ENCODE results near the gene CNTN1. TPM values are rescaled to one million over a fixed set of nuclear protein-coding genes. Genes with fewer than 3 reads are reported as not detected.

CNTN1 gene
- total and polyA plus RNA-seq, 2 of the 4 experiments (the other 2 are of a cell fraction): 0.10 to 0.18 TPM

DNA sequence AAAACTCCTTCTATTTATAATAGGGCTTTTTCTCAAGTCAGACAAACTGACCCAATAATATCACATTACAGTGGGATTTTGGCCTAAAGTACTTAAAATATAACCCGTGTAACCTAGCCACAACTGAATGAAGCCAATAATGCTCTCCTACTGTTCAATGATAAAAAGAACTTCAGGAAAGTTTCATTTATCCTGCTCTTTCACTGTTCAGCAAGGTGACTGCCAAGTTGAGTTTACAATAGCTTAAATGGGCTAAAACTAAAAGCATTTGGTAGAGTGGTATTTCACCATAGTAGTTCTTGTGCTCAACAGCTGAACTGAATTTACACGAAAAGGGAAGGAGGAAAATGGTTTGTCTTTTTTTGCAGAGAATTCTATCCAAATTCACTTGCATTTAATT, 49.8 kb downstream of the CNTN1 start:
- H3K56ac ChIP-seq (ENCODE audit: extremely low read depth, insufficient read depth, low read length): no peak overlapping the region
- H3K4me3 ChIP-seq (ENCODE audit: insufficient read depth, low read depth, low read length): no peak overlapping the region
- H3K9me1 ChIP-seq (ENCODE audit: insufficient read depth, low read length): no peaks in the 10 kb centered on the region
- H2BK5ac ChIP-seq (ENCODE audit: low read depth, low read length, poor library complexity, severe bottlenecking): no peak overlapping the region
- WGBS, 2 experiments (ENCODE audit: extremely low coverage in 2 of 2, insufficient read length in 1 of 2): no CpG with 5 or more reads among the region's 2 CpGs
- H2AK9ac ChIP-seq (replicated peaks; ENCODE audit: low read depth, low read length, poor library complexity): no peak overlapping the region
- ATAC-seq (ENCODE audit: low read depth) (no peak), DNase-seq (no peak)
- TF ChIP-seq, protein P1, sequence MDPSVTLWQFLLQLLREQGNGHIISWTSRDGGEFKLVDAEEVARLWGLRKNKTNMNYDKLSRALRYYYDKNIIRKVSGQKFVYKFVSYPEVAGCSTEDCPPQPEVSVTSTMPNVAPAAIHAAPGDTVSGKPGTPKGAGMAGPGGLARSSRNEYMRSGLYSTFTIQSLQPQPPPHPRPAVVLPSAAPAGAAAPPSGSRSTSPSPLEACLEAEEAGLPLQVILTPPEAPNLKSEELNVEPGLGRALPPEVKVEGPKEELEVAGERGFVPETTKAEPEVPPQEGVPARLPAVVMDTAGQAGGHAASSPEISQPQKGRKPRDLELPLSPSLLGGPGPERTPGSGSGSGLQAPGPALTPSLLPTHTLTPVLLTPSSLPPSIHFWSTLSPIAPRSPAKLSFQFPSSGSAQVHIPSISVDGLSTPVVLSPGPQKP (IDR thresholded peaks at IDR 0.05; ENCODE audit: borderline replicate concordance, low read depth, low read length): no peak
- TF ChIP-seq MXI1 (IDR thresholded peaks at IDR 0.05; ENCODE audit: borderline replicate concordance, low read depth, low read length): no peak
- no peak for TF ChIP-seq SMC3 (IDR thresholded peaks at IDR 0.05; ENCODE audit: low read depth, low read length)
- TF ChIP-seq, protein P2, sequence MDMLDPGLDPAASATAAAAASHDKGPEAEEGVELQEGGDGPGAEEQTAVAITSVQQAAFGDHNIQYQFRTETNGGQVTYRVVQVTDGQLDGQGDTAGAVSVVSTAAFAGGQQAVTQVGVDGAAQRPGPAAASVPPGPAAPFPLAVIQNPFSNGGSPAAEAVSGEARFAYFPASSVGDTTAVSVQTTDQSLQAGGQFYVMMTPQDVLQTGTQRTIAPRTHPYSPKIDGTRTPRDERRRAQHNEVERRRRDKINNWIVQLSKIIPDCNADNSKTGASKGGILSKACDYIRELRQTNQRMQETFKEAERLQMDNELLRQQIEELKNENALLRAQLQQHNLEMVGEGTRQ (IDR thresholded peaks at IDR 0.05; ENCODE audit: low read depth, low read length): no peak
- TF ChIP-seq POLR2A (IDR thresholded peaks at IDR 0.05; ENCODE audit: low read depth, low read length): no peak
- no peak for TF ChIP-seq CEBPB (IDR thresholded peaks at IDR 0.05; ENCODE audit: low read depth, low read length)
- no peak for TF ChIP-seq RAD21 (IDR thresholded peaks at IDR 0.05; ENCODE audit: low read length)
- TF ChIP-seq MAZ (IDR thresholded peaks at IDR 0.05; ENCODE audit: borderline replicate concordance, low read depth, low read length): no peak
- TF ChIP-seq NFE2L2 (IDR thresholded peaks at IDR 0.05; ENCODE audit: low read depth, low read length): no peak
- TF ChIP-seq, protein P3, sequence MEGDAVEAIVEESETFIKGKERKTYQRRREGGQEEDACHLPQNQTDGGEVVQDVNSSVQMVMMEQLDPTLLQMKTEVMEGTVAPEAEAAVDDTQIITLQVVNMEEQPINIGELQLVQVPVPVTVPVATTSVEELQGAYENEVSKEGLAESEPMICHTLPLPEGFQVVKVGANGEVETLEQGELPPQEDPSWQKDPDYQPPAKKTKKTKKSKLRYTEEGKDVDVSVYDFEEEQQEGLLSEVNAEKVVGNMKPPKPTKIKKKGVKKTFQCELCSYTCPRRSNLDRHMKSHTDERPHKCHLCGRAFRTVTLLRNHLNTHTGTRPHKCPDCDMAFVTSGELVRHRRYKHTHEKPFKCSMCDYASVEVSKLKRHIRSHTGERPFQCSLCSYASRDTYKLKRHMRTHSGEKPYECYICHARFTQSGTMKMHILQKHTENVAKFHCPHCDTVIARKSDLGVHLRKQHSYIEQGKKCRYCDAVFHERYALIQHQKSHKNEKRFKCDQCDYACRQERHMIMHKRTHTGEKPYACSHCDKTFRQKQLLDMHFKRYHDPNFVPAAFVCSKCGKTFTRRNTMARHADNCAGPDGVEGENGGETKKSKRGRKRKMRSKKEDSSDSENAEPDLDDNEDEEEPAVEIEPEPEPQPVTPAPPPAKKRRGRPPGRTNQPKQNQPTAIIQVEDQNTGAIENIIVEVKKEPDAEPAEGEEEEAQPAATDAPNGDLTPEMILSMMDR (conservative IDR thresholded peaks at IDR 0.05; ENCODE audit: low read depth, low read length): no peak
- TF ChIP-seq MAFK (IDR thresholded peaks at IDR 0.05; ENCODE audit: low read depth, low read length): no peak
- TF ChIP-seq RFX5 (IDR thresholded peaks at IDR 0.05; ENCODE audit: low read depth, low read length): no peak
- TF ChIP-seq BHLHE40 (IDR thresholded peaks at IDR 0.05; ENCODE audit: low read depth, low read length): no peak
- no peak for TF ChIP-seq RCOR1 (IDR thresholded peaks at IDR 0.05; ENCODE audit: insufficient replicate concordance, low read length)
- no peak overlapping the region for H3K27ac ChIP-seq (ENCODE audit: insufficient read depth, low read length)
- no peak overlapping the region for H4K8ac ChIP-seq (ENCODE audit: low read depth in 2 of 2, low read length in 2 of 2)
- H3K23ac ChIP-seq (ENCODE audit: low read depth, low read length): no peak overlapping the region
- dilution Hi-C loops (cut with HindIII; ENCODE audit: low sequenced_read_pairs, unreplicated experiment): no loop called here
- no peaks in the 10 kb centered on the region for H3K4me1 ChIP-seq (ENCODE audit: control insufficient read depth, insufficient read depth, low read length)
- no peak overlapping the region for H4K91ac ChIP-seq (ENCODE audit: insufficient read depth, low read depth, low read length)
- no peak overlapping the region for H3K4ac ChIP-seq (ENCODE audit: low read depth, low read length)
- H2AFZ ChIP-seq (replicated peaks; ENCODE audit: low read length, poor library complexity): no peak overlapping the region
- no peaks in the 10 kb centered on the region for H4K20me1 ChIP-seq (ENCODE audit: insufficient read depth, low read length)
- H4K5ac ChIP-seq (ENCODE audit: low read depth, low read length): no peak overlapping the region
- H2BK20ac ChIP-seq (ENCODE audit: low read depth, low read length): no peak overlapping the region
- no peak overlapping the region for H3K18ac ChIP-seq (ENCODE audit: low read depth, low read length)
- BruUV-seq (replicated peaks): no TSS peak
- no peak overlapping the region for H2BK15ac ChIP-seq (ENCODE audit: low read depth, low read length)
- H3K9ac ChIP-seq (ENCODE audit: low read depth, low read length): no peak overlapping the region
- intact Hi-C loops (cut with micrococcal nuclease): no loop called here
- no peaks in the 10 kb centered on the region for H3K27me3 ChIP-seq (ENCODE audit: control insufficient read depth, insufficient read depth, low read length)
- no peaks in the 10 kb centered on the region for H3K79me1 ChIP-seq (ENCODE audit: low read depth in 1 of 2, low read length in 2 of 2)
- H3K4me2 ChIP-seq (ENCODE audit: low read depth, low read length): no peak overlapping the region
- CTCF ChIA-PET: no interaction called here
- H3K9me3 ChIP-seq (ENCODE audit: control insufficient read depth, insufficient read depth, low read length): no peaks in the 10 kb centered on the region
- POLR2A ChIA-PET (ENCODE audit: unreplicated experiment): no interaction called here
- H3K36me3 ChIP-seq (ENCODE audit: control insufficient read depth, insufficient read depth, low read length): no peaks in the 10 kb centered on the region
- H3K14ac ChIP-seq (replicated peaks; ENCODE audit: low read depth, low read length): no peak overlapping the region
- H2BK120ac ChIP-seq (ENCODE audit: low read depth, low read length): no peak overlapping the region
- in situ Hi-C loops (cut with MboI; ENCODE audit: low sequenced_read_pairs): no loop called here
- H2AK5ac ChIP-seq (ENCODE audit: low read depth, low read length): no peak overlapping the region

All from IMR-90 (cell line).